HG02571 (cell line): Measurements from ENCODE around the gene CYREN.

Experiments
- ATAC-seq: cut with Tn5 transposase; IDR thresholded peaks from one replicate; pipeline ENCODE4 v1.9.1; 2021; ENCODE audit warnings: mild to moderate bottlenecking, moderate library complexity; ENCODE audit not compliant: unreplicated experiment

Gene CYREN

DNA sequence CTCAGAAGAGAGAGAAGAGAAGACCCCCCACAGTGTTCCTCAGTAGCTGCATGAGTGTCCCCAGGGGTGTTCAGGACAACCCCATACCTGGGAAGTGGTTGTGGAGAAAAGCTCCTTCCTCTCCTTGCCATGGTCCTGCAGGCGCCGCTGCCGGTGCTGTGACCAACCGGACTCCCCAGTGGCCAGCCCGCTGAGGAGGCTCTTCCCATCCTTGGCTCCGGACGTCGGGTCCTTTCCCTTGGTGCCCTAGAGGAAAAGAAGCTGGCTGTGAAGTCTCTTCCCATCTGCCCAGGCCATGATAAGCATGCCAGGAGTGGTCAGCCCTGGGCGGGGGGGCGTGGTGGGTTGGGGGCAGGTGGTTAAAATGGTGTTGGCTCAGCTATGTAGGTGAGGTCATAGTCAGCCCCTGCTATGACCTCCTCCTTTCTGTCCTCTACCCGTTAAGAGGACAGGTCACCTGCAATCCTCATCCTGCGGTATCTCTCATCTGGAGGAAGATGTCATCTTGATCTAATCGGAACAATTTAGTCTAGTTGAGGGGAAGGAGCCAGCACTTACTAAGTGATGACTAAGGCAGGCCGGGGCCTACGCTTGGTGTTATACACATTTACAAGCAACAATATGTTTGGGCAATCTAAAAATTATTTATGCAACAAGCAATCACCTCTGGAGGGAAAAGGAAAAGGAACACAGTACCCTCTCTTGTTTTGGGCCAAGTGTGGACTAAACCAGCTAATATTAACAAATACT lies 27.6 kb upstream of the CYREN start:
- no peak for ATAC-seq

DNA sequence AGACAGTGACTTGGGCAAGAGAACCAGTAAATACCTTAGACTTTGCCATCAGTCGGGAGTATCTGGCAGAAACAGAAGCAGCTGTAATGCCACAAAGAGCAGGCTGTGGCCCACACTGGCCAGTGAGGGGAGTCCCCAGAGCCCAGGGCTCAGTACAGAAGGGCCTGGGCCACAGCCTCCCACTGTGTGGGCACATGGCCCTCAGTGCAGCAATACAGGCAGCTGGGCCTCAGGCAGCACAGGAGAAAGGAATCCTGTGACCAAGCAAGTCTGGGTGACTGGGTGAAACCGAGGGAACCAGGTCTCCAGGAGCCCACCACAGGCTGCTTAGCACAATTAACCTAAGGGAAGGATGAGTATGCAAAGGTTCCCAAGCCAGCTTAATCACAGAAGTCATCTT lies 26.8 kb upstream of the CYREN start:
- no peak for ATAC-seq

GRCh38 chr7:135195968-135196629 lies 25.6 kb upstream of the CYREN start:
- ATAC-seq = no peak

- ATAC-seq = no peak
These were observed 24.6 kb upstream of the CYREN start for GRCh38 chr7:135195156-135195555.

DNA sequence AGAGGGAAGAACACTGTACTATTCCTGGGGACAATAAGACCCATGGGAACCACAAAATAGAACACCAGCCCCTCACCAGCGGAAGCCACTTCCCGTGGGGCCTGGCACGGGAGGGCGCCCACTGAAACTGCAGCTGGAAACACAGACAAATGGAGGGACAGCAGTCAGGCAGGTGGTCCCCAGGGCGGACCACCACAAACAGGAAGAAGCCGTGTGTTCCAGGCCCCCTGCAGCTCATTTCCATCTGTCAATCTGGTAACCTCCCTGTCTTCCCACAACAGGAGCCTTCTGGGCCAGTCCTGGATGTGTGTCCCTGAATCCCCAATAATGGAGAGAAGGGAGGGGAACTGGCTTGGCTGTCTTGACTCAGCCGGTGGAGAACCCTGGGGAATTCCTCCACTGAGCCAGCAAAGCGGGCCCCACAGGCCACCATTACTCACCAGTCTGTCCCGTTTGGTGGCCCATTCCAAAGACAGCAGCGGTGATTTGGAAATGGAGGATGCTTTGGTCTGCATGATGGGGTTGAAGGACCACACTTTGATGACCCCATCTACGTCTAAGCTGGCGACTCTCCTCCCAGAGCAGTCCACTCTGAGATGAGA lies 24.1 kb upstream of the CYREN start:
- ATAC-seq = no peak

- no peak for ATAC-seq
These were observed 23.1 kb upstream of the CYREN start for GRCh38 chr7:135193615-135194081.

DNA sequence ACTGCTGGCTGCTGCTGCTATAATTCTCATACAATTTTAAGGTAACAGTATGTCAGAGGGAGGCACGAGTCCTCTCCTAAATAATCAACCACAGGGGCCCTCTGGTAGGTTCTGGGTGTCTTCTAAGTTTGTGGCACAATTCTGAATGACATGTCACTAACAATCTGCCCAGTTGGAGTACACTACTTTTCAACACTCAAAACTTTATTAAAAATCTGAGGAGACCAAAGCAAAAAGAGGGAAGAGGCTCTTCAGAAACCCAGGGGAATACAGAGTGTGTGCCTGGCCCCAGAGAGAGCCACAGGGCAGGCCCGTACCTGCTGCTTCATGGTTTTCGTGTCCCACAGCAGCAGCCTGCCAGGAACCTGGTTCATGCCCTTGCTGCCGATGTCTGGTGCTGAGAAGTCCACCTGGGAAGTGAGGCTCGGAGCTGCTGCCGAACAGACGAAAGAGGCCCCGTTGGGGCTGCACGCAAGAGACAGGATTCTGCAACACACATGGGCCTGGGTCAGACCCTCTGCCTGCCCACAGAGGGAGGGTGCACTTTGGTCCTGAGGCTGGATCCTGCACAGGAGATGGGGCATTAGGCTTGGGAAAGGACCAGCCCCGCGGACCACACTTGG lies 22.5 kb upstream of the CYREN start:
- no peak for ATAC-seq

DNA sequence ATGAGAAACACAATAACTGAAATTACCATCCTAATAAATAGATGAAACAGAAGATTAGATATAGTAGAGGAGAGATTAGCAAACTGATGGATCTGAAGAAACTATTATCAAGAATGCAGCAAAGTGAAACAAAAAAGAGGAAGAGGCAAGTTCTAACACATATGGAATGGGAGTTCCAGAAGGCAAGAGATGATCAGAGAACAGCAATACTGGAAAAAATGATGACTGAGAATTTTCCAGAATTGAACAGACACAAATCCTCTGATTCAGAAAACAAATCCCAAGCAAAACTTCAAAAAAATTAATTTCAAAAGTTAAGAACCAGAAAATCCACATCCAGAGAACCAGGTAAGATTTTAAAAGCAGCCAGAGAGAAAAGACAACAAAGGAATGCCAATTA lies 20.2 kb upstream of the CYREN start:
- ATAC-seq = no peak

DNA sequence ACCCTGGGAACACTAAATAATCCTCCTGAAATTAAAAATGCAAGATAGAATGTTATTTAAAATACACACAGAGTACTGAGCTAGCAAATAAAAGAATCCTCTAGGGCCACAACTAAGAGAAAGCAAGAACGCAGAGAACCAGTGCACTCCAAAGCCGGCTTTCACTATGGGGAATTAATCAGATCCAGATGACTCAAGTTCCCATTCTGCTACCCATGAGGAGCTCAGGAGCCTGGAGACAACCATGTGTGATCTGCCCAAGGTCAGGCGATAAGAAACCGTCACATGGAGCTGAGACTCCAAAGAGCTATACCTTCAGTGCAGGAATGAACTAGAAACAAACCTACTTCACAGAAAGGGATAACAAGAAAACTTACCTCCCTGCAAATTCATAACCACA lies 19.5 kb upstream of the CYREN start:
- no peak for ATAC-seq

DNA sequence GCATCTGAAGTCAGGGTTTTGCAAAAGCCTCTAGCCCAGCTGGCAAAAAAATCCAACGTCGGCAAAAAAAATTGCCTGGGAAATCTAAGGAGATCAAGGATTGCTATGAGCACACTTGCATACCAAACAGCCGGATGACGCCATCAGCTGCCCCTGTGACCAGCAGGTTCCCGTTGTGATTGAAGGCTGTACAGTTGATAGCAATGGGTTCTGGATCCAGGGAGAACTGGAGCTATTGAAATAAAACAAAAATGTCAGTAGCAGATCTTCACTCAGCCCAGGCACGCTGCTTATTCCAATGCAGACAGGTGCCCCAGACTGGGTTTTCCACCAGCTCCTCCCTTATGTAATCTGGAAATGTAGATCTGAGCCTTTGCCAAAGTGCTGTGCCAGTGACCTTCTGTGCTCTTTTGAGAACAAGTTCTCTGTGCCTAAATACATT lies 18.7 kb upstream of the CYREN start:
- ATAC-seq = no peak

- peak; percentile 41 for ATAC-seq
These were observed 17.9 kb upstream of the CYREN start for GRCh38 chr7:135188298-135188984.

- ATAC-seq = peak; percentile 53
These were observed 16.3 kb upstream of the CYREN start for GRCh38 chr7:135186841-135187253.

DNA sequence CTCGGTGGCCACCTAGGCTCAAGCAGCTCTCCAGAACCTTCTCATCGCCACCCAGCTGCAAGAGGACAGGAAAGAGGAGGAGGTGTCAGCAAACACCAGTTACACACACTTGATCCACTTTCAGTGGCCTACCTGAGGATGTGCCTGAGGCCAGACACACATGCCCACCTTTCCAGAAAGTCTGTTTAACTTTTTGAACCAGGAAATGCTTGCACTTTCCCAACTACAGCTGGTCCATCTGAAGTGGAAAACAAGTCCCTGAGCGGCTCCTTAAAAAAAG lies 15.7 kb upstream of the CYREN start:
- ATAC-seq = no peak

GRCh38 chr7:135185471-135186260 lies 15.2 kb upstream of the CYREN start:
- no peak for ATAC-seq

DNA sequence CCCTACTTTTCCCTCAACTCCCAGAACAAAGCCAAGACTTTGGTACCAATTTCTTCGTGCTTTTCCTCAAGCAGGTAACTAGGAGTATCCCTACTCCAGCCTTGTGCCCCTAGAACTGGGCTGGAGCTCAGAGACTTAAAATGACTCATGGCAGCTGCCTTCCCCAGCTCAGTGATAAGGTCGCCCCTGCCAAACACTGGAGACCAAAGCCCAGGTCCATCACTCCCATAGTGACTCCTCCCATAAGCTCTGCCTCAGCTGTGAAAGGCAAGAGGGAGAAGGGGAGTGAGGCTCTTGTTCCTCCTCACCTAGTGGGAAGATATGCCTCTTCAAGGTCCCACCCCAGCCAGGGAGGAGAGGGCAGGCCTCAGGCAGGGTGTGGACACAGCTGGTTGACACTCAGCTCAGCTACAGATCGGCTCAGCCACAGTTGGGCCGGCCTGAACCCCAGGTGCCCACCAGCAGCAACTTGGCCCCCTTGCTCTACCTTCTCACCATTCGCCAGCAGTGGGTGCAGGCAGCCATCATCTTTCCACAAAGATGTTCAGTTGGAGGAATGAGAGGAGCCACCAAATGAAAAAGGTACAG lies 13.8 kb upstream of the CYREN start:
- no peak for ATAC-seq

- no peak for ATAC-seq
These were observed 13.0 kb upstream of the CYREN start for GRCh38 chr7:135183478-135183877.

GRCh38 chr7:135181929-135182678 lies 11.6 kb upstream of the CYREN start:
- ATAC-seq = no peak

- ATAC-seq = no peak
These were observed 10.9 kb upstream of the CYREN start for GRCh38 chr7:135181261-135181928.

DNA sequence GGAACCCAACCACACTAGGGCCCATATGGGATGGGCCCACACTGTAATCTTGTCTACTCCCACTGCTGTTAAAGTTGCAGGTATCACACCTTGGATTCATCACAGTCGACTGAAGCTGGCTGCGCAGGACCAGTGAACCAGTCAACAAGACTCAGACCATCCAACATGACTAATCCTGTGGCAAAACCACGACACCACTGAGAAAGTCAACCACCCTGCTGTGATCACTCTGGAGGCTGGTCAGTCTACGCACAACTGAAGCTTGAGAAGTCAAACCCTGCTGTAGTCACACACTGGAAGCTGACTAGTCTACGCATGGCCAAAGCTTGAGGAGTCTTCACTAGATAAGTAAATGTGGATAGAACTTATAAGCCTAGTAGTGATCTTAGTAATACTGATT lies 9.6 kb upstream of the CYREN start:
- ATAC-seq = no peak
